ENCODE results near the gene N4BP2L1. TPM values are rescaled to one million over a fixed set of nuclear protein-coding genes. Genes with fewer than 3 reads are reported as not detected.

The N4BP2L1 gene
- total and polyA plus RNA-seq, 2 of the 8 experiments (the other 6 are each of a cell fraction or from before 2014, with no cell fraction given), result 1.3 to 3.1 TPM

DNA sequence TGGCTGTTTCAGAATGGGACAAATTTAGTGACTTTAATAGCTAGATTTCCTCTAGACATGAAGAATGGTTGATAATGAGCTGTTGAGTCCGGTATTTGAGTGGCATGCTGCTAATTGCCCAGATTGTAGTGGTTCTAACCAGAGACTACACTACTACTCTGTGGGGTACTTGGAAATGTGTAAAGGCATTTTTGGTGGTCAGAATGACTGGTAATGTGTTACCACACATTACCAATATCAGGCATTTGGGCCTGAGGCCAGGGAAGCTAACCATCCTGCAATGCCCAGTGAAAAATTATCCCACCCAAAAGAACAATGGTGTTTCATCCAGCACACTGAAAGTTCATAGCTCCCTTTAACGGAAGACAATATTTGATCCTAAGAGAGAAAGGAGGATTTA lies 17.5 kb upstream of the N4BP2L1 start:
- ChIA-PET CTCF (ENCODE audit: partially characterized antibody) (no interaction called here), POLR2A (ENCODE audit: partially characterized antibody) (no interaction called here)
- WGBS, 2 experiments (ENCODE audit: extremely low coverage in 1 of 2, insufficient coverage in 1 of 2, insufficient read length in 1 of 2, insufficient replicate concordance in 2 of 2, low coverage in 1 of 2, low lambda C conversion rate in 2 of 2, missing lambda C conversion rate in 1 of 2), result 93% methylated on average over 2 of the region's 2 CpGs; no CpG with 5 or more reads in 1 of the 2 experiments
- H4K20me1 ChIP-seq (replicated peaks in 1 of 2; ENCODE audit: control insufficient read depth in 1 of 2, insufficient read depth in 2 of 2, low read length in 2 of 2), result no peaks in the 10 kb centered on the region
- no peak overlapping the region for H3K4me3 ChIP-seq (ENCODE audit: extremely low read depth in 1 of 4, insufficient read depth in 2 of 4, low read depth in 3 of 4, low read length in 4 of 4)
- H3K14ac ChIP-seq (ENCODE audit: insufficient read length), result no peak overlapping the region
- no peak overlapping the region for H3K23ac ChIP-seq (ENCODE audit: insufficient read length)
- no peak overlapping the region for H3K56ac ChIP-seq (replicated peaks; ENCODE audit: insufficient read length, low read depth, low read length)
- no peak overlapping the region for H3K9ac ChIP-seq (replicated peaks in 1 of 4; ENCODE audit: extremely low read depth in 1 of 4, low read depth in 3 of 4, low read length in 3 of 4)
- no peak overlapping the region for H3K4ac ChIP-seq (replicated peaks; ENCODE audit: insufficient read length, low read depth, low read length)
- no peak overlapping the region for H4K91ac ChIP-seq (replicated peaks; ENCODE audit: insufficient read length, low read length)
- H3K9me3 ChIP-seq (ENCODE audit: insufficient read depth in 2 of 2, low read depth in 1 of 2, low read length in 1 of 2), result no peaks in the 10 kb centered on the region
- H3K79me2 ChIP-seq (ENCODE audit: control insufficient read depth in 1 of 2, insufficient read depth in 2 of 2, low read length in 2 of 2), result no peaks in the 10 kb centered on the region
- no peaks in the 10 kb centered on the region for H3K79me1 ChIP-seq (ENCODE audit: low read depth, low read length)
- no peak for FAIRE-seq
- no peak for DNase-seq (ENCODE audit: low read depth in 1 of 2, low spot score in 2 of 2)
- H3K27ac ChIP-seq (ENCODE audit: low read depth, low read length), result no peak overlapping the region
- H4K8ac ChIP-seq (ENCODE audit: extremely low read depth, insufficient read depth, low read length), result no peak overlapping the region
- no peaks in the 10 kb centered on the region for H3K36me3 ChIP-seq (ENCODE audit: control insufficient read depth in 2 of 4, insufficient read depth in 4 of 4, low read length in 3 of 4)
- no peak overlapping the region for H2BK12ac ChIP-seq (ENCODE audit: low read depth, low read length)
- H3K27me3 ChIP-seq (replicated peaks in 1 of 4; ENCODE audit: control insufficient read depth in 3 of 4, extremely low read depth in 1 of 4, insufficient read depth in 3 of 4, low read length in 3 of 4), result no peaks in the 10 kb centered on the region
- no peak overlapping the region for H4K5ac ChIP-seq (ENCODE audit: insufficient read length, low read depth, low read length)
- no peak overlapping the region for H2BK15ac ChIP-seq (ENCODE audit: low read length)
- no peaks in the 10 kb centered on the region for H3K23me2 ChIP-seq (ENCODE audit: low read depth, low read length)
- H2BK120ac ChIP-seq (replicated peaks; ENCODE audit: low read depth, low read length), result no peak overlapping the region
- no peak overlapping the region for H2BK20ac ChIP-seq (ENCODE audit: low read length)
- no peak overlapping the region for H2BK5ac ChIP-seq (ENCODE audit: low read depth, low read length)
- H2AK5ac ChIP-seq (ENCODE audit: low read depth, low read length), result no peak overlapping the region
- no peak overlapping the region for H2AFZ ChIP-seq (ENCODE audit: low read length)
- no peak for TF ChIP-seq KDM1A (IDR thresholded peaks at IDR 0.05; ENCODE audit: borderline replicate concordance, low read length)
- TF ChIP-seq POU5F1 (IDR thresholded peaks at IDR 0.05; ENCODE audit: low read depth, low read length), result no peak
- H3K4me1 ChIP-seq (replicated peaks in 1 of 4; ENCODE audit: control insufficient read depth in 3 of 4, insufficient read depth in 4 of 4, low read length in 3 of 4), result no peaks in the 10 kb centered on the region
- H3K4me2 ChIP-seq (ENCODE audit: insufficient read depth in 1 of 2, low read depth in 2 of 2, low read length in 2 of 2), result no peak overlapping the region
- no peak overlapping the region for H3K18ac ChIP-seq (ENCODE audit: extremely low read depth, low read length)

Measured in H1 (cell line).